HG02588 (cell line): ENCODE data around the gene NKAIN4.
"Not testable (repeated sequence)": the region's sequence is repeated elsewhere in the genome, so short reads cannot be mapped to it uniquely, and the experiment has no call there.

Experiments
- ATAC-seq: cut with Tn5 transposase; IDR thresholded peaks from one replicate; pipeline ENCODE4 v1.9.1; 2021; ENCODE audit warnings: mild to moderate bottlenecking, moderate library complexity; ENCODE audit not compliant: unreplicated experiment

The NKAIN4 gene

DNA sequence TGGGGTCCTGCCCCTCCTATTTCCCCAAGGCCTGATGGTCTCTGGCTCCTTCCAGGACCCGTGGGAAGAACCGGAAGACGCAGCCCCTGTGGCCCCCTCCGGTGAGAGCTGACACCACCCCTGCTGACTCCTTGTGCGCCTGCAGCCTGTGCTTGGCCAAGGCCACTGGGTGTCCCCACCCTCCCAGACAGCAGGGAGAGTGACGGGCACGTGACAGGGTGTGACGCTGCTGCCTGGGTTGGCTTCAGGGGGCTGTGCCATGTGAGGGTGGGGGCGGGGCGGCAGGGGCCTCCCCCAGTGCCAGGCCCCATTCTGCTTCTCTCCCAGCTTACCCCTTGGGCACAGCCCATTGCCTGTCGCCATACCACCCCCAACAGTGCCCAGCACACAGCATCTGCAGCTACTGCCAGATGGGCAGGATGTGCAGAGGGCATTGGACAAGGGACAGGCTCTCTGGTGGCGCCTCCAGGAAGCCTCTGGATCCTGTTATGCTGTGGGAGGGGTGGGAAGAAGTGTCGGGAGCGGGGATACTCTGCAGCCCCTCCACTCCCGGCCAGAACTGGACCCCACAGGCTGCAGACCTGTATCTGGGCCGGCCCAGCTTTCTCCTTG lies 15.6 kb downstream of the NKAIN4 start:
- ATAC-seq = no peak

DNA sequence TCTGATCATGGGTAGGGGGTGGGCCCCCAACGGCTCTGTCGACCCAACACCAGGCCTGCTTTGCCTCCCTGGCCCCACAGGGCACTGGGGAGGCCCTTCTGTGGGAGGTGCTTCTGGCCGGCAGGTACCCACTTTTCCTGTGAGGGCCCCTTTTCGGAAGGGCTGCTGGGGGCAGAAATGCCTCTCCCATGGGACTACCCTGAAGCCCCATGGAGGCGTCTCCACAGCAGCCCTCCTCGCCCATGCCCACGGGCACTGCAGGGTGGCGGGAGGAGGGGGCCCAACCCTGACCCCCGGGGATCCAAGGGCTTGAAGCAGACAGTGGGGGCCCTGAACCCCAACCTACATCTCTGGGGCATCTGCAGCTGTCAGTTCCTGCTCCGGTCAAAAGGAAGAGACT lies 16.2 kb downstream of the NKAIN4 start:
- no peak for ATAC-seq

DNA sequence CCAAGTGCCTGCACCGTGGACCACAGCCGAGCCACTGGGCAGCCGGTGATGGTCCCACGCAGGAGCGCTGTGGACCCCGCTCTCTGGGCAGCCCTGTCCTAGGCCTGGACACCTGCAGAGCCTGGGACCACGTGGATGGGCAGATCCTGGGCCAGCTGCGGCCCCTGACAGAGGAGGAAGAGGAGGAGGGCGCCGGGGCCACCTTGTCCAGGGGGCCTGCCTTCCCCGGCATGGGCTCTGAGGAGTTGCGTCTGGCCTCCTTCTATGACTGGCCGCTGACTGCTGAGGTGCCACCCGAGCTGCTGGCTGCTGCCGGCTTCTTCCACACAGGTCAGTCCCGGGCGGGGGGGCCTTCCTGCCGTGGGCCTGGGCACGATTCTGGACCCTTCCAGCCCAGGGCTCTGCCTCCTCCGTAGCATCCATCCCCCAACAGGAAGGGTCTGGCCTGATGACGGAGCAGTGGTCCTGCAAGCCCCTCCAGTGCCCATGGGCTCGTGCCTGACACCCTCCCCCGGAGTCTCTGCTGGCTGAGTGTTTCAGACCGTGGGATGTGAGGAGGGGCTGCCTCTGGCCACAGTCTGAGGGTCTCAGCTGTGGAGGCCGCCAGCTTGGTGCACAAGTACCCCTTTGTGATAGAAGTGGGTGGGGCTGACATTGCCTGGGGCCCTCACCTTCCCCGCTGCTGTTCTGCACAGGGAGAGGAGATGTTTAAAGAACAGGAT lies 18.0 kb downstream of the NKAIN4 start:
- no peak for ATAC-seq

DNA sequence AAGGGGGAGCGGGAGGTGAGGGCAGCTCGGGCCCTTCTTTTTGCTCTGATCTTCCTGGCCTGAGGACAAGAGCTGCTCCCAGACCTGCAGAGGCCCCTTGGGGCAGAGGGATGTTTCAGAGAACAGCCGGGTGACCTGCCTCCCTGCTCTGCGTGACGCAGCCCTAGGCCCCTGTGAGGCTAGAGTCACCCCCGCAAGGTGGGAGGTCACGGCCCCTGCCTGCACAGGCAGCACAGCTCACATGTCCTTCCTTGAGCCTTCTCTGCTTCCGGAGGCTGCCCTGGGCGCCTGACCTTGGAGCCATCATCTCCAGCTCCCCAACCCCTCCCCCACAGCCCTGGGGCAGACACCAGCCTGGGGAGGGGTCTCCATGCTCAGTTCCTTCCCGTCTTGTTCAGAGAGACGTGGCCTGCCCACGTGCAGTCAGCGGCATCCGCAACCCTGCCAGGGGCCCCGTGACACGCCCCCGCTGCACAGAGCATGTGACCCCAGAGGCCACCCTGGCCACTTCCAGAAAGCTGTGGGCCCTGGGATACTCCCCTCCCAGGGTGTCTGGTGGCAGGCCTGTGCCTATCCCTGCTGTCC lies 18.8 kb downstream of the NKAIN4 start, which contains the start of gene BIRC7:
TSS of gene BIRC7 (plus strand) at position 507 of the 585 bp plus-strand sequence. CDS start 192 bp downstream, outside the sequence.
- ATAC-seq = no peak

DNA sequence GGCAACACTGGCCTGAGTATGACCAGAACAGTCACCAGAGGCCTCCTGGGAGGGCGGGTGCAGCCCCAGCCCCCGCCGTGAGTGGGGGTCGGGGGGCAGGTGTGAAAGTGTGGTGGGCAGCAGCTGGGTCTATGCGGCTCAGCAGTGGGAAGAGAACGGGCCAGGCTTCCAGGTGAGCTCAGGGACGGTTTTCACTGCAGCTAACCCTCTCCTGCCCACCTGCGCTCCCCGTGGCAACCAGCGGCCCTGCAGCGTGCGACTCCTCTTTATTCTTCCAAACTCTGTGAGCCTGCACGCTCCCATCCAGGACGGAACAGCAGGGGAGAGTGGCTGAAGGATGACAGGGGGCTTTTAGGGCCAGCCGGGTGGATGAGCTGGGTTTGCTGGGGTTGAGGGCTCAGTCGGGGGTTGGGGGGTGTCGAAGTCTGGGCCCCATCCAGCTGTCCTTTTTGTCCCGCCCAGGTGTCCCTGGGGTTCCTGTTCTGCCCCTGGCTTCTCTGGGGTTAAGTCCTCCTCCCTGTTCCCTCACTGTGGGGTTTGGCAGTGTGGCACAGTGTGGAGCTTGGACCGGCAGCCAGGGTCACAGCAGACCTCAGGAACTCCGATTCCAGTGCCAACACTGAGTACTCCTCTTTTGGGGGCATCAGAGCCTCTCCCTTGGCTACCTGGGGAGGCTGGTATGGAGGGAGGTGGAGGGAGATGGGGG lies 19.4 kb downstream of the NKAIN4 start:
- no peak for ATAC-seq

DNA sequence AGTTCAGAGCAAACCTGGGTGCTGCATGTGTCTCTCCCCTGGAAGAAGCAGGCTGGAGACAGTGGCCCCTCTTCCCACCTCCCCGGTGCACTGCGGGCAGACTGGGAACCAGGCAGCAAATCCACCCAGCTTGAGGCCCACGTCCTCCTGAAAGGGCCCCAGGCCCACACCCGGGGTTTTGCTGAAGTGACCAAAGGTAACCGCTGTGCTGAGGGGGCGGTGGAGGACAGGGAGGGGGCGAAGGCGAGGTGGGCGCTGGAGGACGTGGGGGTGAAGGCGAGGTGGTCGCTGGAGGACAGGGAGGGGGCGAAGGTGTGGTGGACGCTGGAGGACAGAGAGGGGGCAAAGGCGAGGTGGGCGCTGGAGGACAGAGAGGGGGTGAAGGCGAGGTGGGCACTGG lies 20.3 kb downstream of the NKAIN4 start:
- ATAC-seq = no peak

DNA sequence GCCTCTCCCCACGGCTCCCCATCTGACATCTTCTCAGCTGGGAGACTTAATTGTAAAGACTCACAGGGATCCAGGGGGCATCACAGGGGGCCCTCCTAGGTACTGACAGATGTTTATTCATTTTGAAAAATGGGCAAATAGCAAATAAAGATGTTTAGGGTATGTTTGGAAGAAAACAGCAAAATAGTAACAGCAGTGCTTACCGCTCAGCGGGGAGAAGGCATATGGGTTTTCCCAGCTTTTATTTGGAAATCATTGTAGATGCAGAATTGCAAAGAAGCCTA lies 21.3 kb downstream of the NKAIN4 start:
- no peak for ATAC-seq

DNA sequence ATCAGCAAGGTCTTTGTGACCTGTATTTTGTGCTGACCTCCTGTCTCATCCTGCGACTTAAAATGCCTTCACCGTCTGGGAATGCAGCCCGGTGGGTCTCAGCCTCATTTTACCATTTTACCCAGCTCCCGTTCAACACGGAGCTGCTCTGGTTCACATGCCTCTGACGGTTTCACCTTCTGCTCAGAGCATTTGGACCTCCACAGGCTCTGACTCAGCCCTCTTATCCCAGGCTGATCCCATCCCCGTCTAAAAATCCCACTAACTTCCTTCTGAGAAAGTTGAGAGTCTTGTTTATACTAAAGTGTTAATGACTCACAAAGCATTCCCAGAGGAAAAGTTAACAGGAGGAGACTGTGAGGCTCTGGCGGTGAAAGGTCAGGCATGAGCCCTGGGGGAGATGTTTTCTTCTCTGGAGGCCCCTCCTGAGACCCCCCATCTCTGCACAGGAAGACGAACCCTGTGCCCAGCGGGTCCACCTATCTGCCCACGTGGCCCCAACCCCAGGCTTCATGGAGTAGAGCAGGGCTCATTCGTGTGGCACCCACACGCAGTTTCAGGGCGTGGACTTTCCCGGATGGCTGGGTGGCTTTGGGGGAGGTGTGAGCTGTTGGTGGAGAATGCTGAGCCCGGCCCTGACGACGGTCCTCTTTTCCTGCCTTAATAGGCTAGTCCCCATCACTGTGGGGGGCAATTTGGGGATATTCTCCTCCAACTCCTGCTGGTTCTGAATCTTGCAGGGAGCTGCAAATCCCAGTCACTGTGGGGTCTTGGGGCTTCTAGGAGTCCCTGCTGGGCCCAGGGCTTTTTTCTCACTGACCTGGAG lies 21.8 kb downstream of the NKAIN4 start:
- no peak for ATAC-seq

DNA sequence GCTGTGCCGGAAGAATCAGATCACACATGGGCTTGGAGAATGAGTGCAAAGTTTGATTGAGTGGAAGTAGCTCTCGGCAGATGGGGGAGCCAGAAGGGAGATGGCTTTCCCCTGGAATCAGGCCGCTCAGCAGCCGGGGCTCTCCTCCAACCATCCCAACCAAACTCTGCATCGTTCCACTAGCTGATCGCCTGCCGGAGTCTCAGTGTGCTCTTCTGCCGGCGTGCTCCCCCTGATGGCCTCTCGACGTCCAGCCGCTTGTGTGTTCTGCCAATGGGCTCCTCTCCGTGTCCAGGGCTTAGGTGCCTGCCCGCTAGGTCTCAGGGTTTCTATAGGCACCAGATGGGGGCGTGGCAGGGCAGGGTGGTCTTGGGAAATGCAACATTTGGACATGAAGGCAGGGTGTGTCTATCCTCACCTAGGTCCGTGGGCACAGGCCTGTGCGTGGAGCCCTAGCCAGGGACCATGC lies 23.4 kb downstream of the NKAIN4 start:
- ATAC-seq = no peak

DNA sequence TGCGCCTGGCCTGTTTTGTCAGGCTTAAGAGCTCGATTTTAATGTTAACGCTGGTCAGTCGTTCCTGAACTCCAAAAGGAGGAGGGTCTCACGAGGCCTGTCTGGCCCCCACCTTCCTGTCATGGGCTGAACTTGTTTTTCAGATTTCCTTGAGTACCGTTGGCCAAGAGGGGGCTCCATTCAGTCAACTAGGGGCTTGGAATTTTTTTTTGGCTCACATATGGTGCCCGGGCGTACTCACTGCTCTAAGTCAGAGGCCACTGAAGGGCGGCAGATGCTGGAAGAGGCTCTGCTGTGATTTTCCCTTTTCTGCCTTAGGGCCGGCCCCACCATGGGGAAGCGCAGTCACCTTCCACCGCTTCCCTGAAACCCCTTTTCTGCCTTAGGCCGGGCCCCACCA lies 25.5 kb downstream of the NKAIN4 start:
- no peak for ATAC-seq

DNA sequence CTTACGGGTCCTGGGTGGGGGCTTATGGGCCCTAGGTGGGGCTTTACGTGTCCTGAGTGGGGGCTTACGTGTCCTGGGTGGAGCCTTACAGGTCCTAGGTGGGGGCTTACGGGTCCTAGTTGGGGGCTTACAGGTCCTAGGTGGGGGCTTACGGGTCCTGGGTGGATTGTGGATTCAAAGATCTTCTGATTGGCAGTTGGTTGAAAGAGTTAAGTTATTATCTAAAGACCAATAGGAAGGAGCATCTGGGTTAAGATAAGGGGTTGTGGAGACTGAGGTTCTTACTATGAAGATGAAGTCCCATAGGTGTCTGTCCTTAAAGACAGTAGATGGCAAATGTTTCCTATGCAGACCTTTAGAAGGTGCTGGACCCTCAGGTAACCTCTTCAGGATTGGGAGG lies 27.0 kb downstream of the NKAIN4 start:
- no peak for ATAC-seq

DNA sequence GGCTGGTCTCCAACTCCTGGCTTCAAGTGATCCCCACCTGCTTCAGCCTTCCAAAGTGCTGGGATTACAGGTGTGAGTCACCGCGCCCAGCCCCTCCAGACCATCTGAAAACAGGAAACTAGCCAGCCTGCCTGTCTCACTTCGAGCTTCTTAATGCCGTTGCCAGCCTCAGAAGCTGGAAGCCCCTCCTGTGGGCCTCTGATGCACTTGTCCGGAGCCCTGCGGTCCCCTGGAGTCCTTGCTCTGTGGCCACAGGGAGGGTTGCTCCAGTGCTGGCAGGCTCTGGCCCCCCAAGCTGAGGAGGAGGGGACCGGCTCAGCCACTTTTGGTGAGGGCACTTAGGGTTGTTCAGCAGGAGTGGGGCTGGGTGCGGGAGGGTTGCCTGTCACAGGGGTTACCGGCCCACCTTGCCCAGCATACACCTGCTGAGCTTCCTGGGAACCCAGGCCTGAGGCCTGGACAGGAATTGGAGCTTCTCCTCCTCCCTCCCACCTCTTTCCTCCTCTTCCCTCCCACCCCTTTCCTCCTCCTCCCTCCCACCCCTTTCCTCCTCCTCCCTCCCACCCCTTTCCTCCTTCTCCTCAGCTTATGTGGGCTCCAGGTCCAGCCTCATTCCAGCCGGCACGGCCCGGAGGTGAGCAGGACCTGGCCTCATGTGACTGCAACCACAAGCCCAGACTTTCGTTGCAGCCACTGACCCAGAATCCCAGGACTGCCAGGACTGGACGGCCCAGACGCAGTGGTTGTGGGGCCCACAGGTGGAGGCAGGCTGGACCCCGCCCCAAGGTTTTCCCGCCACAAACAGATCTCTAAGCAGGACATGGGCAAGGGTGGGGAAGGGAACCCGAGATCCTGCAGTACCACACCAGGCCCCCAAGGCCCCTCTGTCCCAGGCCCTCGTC lies 28.0 kb downstream of the NKAIN4 start:
- no peak for ATAC-seq

DNA sequence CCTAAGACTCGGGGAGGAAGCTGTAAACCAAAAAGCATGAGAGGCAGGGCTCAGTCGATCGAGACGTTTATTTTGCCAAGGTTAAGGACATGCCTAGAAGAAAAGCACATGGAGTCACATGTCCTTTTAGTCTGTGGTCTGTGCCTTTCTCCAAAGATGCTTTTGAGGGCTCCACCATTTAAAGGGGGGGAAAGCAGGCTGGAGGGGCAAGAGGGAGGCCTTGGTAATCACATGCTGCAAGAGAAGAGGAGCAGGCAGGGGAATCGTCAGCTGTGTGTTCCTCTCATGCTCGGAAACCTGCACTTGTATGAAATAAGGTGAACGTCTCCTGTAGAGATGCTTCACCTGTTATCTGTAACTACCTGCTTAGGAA lies 29.2 kb downstream of the NKAIN4 start:
- no peak for ATAC-seq

DNA sequence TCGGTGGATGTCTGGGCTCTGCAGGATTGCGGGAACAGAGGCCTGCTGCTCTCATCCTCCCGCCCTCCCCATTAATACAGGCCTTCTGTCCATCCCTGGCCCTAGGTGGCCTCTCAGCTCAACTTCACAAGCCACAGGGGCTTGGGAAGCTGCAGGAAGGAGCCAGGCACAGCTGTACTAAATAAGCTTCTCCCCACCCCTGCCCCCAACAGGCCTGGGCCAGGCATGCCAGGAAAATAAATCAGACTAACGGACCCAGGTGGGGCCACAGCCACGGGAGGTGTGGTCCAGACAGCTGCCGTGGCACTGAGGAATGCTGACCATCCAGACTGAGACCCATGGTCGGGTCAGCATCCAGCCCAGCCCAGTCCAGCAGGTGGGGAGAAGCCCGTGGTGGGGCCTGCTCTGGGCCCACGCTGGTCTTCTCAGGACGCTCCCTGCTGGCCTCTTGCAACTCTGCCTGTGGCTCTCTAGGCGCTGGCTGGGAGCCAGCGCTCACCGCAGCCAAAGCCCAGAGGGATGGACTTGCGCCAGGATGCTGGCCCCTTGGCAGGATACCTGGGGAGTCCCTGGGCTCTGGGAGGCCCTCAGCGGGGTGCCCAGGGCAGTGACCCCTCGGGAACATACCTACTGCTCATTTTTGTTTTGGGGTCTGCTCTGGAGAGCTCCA lies 29.7 kb downstream of the NKAIN4 start:
- no peak for ATAC-seq

DNA sequence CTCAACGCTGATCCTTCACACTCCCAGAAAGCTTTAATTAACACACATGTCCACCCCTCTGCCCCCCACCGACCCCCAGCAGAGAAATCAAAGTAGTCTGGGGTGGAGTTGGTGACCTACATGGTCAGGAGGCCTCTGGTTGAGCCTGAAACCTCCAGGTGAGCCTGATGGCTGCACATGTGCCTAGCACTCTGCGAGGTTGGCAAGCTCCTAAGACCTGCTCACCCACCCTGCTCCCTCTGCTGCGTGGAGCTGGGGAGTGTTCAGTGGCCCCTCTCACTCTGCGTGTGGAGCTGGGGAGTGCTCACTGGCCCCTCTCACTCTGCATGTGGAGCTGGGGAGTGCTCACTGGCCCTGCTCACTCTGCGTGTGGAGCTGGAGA lies 30.4 kb downstream of the NKAIN4 start:
- ATAC-seq = no peak

DNA sequence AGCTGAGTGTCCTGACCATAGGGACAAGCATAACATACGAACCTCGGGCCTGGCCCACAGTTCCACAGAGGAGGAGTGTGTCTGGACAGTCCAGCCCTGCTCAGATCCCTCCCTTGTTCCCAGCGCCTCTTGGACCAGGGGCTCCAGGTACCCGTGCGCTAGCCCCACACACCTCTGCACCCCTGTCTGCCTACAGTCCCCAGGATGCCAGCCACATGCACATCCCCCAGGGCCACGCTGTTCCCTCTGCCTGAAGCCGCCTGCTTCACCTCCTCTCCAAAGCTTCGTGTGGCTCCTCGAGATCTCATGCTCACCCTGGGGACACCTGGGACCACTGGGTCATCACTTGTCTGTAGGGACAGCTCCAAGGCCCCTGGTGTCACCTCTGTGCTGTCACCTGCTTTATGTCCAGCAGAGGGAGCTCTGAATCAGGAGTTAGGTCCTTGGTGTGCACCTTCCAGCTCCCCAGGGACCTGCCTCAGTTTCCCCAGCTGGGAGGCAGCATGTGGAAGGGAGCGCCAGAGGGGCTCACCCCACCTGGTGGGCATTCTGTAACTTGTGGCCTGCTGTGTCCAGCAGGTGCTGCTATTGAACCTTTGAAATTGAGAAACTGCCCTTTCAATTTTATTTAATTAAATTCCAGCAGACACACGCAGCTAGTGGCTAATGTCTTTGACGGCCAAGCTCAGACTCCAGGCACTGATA lies 31.0 kb downstream of the NKAIN4 start:
- ATAC-seq = no peak

DNA sequence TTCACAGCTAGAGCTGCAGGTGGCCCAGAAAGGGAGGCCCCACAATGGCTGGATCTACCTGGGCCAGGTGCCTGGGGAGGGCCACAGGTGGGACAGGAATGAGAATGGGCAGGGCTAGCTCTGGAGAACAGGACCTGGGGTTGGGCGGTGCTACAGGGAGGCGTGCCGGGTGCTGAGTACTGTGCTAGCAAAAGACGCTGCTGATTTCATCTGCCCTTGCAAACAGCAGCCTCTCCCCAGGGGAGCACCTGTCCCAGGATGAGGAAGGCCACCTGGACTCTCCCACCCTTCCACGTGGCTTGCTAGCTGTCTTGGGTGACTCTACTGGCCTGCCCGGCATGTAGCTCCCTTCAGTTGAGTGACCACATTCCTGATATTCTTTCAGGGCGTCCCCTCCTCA lies 31.7 kb downstream of the NKAIN4 start:
- no peak for ATAC-seq

DNA sequence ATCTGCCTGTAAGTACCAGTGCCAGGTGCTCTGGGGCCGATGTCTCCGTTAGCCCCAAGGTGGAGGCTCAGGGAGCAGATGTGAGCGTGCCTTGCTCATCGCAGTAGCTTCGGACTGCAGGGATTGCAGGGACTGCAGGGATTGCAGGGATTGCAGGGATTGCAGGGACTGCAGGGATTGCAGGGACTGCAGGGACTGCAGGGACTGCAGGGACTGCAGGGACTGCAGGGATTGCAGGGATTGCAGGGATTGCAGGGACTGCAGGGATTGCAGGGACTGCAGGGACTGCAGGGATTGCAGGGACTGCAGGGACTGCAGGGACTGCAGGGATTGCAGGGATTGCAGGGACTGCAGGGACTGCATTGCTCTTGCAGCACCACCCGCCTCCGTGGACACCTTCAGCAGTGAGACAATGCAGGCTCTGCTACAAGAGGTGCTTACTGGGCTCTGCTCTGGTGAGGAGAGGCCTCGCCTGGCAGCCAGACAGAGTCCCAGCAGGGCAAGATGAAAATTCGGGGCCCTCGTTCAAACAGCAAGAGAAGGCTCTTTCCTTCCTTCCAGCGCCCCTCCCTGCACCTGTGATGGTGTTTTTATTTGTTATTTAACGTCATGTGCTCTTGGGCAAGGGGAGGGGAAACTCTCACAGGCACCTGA lies 32.7 kb downstream of the NKAIN4 start:
- not testable (repeated sequence) for ATAC-seq
